ENCODE data around the gene RCAN2.

The RCAN2 gene

DNA sequence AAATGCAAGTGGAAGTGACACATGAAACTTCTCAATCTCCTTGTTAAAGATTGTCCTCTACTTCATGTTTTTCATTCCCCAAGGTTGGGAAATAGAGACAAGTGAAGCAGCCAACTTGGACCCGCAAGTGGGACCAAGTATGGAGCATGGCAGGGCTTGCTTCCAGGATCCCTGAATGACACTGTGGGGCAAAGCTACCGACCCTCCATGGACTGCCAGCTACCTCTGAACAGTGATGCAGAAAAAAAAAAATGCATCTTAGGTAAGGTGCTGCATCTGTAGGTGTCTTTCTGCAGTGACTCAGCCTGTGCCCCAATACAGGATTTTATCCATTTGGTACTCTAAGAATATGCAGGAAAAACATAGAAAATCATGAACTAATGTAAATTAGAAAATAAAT lies 201.4 kb downstream of the RCAN2 start:
- DNase-seq = no peak

DNA sequence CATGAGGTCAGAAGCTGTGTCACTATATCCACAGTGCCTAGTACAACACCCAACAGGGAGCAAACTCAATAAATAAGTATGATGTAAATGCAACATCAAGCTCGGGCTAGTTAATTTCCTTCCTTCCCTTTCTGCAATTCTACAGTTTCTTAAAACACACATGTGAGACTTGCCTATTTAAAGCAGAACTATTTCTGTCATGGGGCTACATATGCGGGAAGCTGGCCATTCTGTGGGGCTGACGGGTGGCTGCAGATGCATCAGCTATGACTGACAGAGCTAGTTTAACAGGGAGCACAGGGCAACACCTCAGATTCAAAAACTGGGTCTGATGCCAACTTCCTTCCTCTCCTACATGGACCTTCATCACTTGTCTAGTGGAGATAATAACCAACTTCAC lies 202.4 kb downstream of the RCAN2 start:
- DNase-seq = no peak

- no peak for DNase-seq
Measured at GRCh38 chr6:46287681-46288080, 203.6 kb downstream of the RCAN2 start.

GRCh38 chr6:46287043-46287442 lies 204.2 kb downstream of the RCAN2 start:
- no peak for DNase-seq

- DNase-seq = no peak
Measured at GRCh38 chr6:46284475-46284874, 206.8 kb downstream of the RCAN2 start.

GRCh38 chr6:46281110-46281509 lies 210.1 kb downstream of the RCAN2 start:
- no peak for DNase-seq

DNA sequence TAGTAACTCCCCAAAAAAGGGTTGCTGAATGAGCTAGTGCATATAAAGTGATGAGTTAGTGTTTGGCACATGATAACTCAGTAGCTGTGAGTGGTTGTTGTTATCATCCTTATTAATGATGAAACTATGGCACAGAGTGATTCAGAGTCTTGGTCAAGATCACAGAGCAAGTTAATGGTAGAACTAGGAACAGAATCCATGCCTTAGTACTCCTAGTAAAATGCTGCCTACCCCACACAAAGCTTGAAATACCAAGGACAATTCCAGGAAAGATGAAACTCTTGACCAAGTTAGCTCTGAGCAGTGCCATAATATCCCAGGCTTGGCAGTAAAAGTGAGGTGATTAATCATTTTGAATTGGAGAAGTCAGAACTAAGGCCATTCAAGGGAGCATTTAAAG lies 211.4 kb downstream of the RCAN2 start:
- no peak for DNase-seq

DNA sequence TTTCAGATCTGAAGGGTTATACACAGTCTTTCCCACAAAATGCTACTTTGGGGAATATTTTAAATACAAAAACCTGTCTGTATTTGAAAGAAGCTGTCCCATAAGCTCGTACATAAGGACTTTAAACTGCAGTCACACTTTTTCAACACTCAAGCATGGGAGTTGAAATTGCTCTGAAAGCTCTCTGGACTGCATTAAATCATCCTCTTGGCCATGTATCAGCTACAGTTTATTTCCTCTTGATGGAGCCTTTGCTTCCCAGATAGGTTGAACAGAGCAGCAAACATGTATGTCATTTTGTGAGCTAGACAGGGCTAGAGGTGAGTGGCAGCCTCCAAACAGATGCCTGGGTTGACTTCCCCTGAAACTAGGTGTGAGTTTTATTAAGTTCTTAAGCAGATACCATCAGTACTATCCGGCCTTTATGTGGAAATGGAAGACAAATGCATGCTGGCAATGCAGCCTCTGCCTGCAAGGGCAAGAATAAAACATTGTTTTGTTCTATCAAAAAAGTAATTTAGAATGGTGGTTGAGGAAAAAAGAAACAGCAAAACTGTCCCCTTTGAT lies 214.6 kb downstream of the RCAN2 start:
- no peak for DNase-seq

DNA sequence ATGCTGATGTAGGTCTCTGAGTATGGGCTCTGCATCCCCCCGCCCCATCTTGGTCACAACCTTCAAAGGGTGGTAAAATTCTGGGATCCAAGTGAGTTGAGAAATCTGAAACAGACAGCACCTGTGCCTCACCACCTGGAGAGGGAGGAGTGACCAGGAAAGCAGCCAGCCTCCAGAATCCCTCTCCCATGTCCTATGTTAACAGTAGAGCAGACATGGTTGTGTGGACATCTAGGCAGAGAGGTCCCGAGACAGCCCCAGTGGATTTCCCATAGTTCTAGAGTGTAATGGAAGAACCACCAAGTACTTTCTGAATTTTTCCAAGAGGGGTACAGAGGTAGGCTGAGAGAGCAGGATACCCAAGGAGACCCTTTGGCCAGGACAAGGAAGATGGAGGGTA lies 216.7 kb downstream of the RCAN2 start:
- DNase-seq = no peak

GRCh38 chr6:46273911-46274310 lies 217.3 kb downstream of the RCAN2 start:
- no peak for DNase-seq

DNA sequence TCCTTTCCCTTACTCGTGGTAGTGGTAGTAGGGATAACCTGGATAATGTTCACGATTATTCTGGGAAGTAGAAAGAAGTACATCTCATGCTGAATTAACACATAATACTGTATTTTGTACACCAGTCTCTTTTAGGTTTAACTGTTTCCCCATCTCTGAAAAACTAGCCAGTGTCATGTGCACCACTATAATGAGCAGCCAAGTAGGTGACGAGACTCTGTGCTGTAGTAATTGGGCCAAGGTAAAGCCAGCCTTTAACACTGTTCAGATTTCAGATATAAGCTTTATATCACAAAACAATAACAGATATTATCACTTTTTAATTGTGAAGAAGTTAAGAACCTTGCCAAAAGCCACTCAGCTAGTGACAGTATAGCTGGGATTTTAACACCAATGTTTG lies 219.5 kb downstream of the RCAN2 start:
- DNase-seq = no peak

GRCh38 chr6:46271107-46271506 lies 220.1 kb downstream of the RCAN2 start:
- no peak for DNase-seq

DNA sequence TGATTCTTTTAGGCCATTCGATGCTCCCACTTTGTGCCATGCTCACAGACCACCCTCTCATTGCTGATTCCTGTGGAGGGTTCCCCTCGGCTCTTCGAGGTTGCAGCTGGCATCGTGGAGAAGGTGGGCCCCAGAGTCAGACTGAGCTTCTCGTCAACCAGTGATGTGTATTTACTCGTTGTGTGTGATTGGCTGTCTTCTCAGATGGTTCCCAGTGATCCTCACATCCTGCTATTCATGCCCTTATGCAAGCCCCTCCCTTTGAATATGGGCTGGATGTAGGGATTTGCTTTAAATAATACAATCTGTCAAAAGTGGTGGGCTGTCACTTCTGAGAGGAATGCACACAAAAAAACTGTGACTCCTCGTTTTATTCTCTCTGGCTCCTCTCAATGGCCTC lies 220.9 kb downstream of the RCAN2 start:
- DNase-seq = no peak

GRCh38 chr6:46269447-46270229 lies 221.6 kb downstream of the RCAN2 start:
- no peak for DNase-seq

DNA sequence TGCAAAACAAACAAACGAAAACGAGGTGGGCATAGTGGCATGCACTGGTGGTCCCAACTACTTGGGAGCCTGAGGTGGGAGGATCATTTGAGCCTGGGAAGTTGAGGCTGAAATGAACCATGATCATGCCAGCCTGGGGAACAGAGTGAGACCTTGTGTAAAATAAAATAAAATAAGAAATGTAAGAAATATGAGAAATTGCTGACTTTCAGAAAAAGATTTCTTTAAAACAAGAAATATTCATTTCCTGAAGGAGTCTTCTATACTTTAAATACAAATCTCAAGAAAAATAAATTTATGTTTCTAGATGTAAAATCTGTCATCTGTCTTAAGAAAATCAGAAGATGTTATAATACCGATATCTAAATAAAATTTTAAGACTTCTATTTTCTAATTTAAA lies 223.7 kb downstream of the RCAN2 start:
- DNase-seq = no peak

DNA sequence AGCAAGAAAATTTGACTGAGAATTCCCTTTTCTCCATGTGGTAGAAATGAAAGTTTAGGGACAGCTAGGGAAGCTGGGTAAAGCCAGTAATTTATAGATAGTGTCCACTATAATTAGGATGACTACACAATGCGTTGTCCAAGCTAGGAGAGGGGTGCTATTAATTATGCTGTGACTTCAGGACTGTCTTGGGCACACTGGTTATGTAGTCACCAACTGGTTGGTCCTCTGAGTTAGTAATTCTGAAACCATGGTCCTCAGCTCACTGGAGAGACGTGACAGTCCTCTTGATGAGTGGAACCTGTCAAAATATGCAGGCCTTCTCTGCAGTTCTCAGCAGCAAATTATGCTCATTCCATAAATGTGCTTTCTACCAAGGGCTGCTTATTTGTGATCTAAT lies 225.9 kb downstream of the RCAN2 start:
- DNase-seq = no peak

- DNase-seq = peak; percentile 19
Measured at GRCh38 chr6:46263707-46264086, 227.6 kb downstream of the RCAN2 start.

DNA sequence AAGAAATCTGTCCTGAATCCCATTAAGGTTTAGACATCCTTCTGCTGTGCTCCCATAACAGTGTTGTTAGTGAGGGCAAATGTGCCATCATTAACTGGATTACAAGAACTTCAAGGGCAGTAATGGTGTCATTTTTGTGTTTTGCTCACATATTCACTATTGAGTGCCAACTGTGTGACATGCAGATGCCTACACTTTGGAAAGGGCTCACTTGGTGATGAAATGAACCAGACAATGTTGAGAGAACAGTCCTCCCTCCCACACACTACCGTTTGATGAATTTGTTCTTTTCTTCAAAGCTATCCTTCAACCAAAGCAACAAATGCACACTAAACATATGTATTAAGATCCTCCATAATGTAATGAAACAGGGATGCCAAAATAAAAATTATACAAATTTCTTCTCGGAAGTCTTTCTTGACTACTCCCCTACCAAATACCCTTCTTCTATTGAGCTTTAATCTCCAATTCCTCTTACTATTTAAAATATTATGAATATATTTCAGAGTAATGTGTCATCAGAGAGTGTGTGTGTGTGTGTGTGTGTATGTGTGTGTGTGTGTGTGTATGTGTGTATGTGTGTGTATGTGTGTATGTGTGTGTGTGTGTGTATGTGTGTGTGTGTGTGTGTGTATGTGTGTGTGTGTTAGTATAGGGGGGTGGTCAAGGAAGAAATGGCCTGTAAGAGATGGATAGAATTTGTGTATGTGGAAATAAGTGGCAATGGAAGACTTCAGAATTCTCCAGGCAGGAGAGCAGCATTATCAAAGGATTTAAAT lies 228.1 kb downstream of the RCAN2 start:
- no peak for DNase-seq

DNA sequence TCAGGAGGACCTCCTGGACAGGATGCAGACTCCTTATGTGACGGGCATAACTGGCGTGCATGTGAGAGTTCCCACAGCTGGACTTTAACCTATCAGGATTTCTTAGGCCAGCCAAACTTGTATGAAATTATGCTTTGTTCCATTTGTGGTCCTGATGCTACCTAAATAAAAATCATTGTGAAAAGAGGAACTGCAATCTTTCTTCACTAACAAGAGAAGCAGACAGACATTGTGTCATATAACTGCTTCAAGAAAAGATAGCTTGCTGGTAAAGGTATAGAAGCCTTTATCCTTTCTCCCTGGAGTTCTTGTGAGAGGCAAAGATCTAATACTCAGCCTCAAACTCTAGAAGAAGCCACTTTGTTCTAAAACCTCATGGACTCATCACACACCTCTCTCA lies 233.0 kb downstream of the RCAN2 start:
- no peak for DNase-seq

DNA sequence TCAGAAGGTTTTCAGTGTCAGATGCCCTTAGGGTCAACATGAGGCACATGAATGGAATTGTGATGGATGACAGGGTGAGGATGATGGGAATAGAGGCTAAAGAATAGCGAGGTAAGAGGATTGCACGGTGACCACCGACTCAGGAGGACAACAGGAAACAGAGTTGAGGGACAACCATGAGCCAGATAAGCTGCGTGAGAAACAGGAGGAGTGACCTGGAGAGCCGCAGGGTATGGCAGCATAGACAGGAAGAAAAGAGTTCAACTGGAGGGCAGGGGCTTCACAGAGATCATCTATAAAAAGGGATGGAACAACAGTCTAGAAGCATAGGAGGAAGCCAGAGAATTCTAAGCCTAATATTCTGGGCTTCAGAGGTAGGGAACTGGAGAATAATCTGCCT lies 235.7 kb downstream of the RCAN2 start:
- no peak for DNase-seq

- no peak for DNase-seq
Measured at GRCh38 chr6:46254946-46255345, 236.3 kb downstream of the RCAN2 start.

DNA sequence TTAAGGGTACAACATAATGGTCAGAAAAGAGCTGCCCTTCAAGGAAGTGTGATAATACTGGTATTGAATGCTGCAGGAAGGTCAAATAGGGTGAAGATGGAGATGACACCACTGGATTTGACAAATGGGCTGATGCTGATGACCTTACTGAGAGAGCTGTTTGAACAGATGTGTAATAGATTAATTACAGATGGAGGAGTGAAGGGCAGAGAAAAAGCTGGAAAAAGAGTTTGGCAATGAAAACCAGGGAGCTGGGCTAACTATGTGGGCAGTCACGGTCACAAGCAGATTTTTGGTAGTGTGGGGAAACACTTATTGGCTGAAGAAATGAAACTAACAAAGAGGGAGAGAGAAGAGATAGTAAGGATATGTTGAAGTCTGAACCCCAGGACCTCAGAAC lies 236.9 kb downstream of the RCAN2 start:
- DNase-seq = no peak

DNA sequence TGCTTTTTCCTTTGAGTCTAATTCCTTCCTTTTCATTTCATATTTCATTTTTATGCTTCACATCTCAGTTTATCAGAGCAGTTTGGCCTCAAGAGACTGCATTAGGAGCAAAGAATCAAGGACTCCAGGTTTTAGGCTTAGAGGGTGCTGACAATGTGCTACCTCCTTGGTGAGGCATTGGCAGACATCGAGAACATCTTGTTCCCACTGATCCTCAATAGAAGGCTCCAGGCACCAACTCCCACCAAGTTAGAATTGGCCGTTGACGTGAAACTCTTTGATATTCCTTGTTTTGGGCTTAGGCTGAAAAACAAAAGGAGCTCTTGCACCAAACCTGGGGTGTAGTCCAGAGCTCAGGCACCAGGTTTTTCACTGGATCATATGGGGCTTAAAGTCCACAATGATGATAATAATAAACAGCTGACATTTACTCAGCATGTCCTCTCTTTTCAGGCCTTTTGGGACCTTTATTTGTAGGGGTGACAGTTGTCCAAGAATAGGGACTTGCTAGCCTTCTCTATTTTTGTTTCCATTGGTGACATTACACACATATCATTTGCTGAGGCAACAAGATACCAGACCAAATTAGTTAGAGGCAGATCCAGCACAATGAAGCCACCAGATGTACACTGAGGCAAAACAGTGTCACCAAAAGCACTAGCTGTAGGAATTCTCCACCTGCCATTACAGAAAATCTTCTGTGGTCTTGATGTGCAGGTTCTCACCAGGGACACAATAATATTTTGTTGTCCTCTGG lies 239.5 kb downstream of the RCAN2 start:
- DNase-seq = no peak

Measured in eye (tissue), 1 donor.